ENCODE measurements around the gene SLC10A7.

SLC10A7 gene

GRCh38 chr4:146534178-146534577 lies 12.4 kb upstream of the SLC10A7 start:
- H3K4me3 ChIP-seq (ENCODE audit: insufficient read depth, low read length, poor library complexity, severe bottlenecking), result no peak overlapping the region
- H3F3A ChIP-seq (ENCODE audit: insufficient read depth), result no peaks in the 10 kb centered on the region
- H3K9me3 ChIP-seq (ENCODE audit: insufficient read depth, low read length), result no peaks in the 10 kb centered on the region
- H3K27me3 ChIP-seq (ENCODE audit: low read length), result no peaks in the 10 kb centered on the region
- H2AFZ ChIP-seq (ENCODE audit: low read depth, low read length, severe bottlenecking), result no peak overlapping the region
- no peak overlapping the region for H3K27ac ChIP-seq (ENCODE audit: low read depth, low read length)
- H3K36me3 ChIP-seq (ENCODE audit: low read length), result no peaks in the 10 kb centered on the region
- no peaks in the 10 kb centered on the region for H3K79me2 ChIP-seq (ENCODE audit: insufficient read depth, low read length)
- TF ChIP-seq CTCF (IDR thresholded peaks at IDR 0.05; ENCODE audit: insufficient read depth, low read length, poor library complexity, severe bottlenecking), result no peak
- no peak for TF ChIP-seq EZH2phosphoT487 (conservative IDR thresholded peaks at IDR 0.05; ENCODE audit: low read length)
- no peaks in the 10 kb centered on the region for H3K9me2 ChIP-seq (replicated peaks; ENCODE audit: insufficient read depth, low read length)
- no peaks in the 10 kb centered on the region for H4K20me1 ChIP-seq (ENCODE audit: low read depth, low read length)
- no peak overlapping the region for H3K9ac ChIP-seq (ENCODE audit: low read length)
- H3K4me2 ChIP-seq (ENCODE audit: low read depth, low read length, poor library complexity, severe bottlenecking), result no peak overlapping the region

GRCh38 chr4:146525754-146526153 lies 4.0 kb upstream of the SLC10A7 start:
- Histone ChIP-seq H3K4me2 (ENCODE audit: low read depth, low read length, poor library complexity, severe bottlenecking) (no peak overlapping the region), H3K4me3 (ENCODE audit: insufficient read depth, low read length, poor library complexity, severe bottlenecking) (no peak overlapping the region), H3K9me3 (ENCODE audit: insufficient read depth, low read length) (no peaks in the 10 kb centered on the region), H2AFZ (ENCODE audit: low read depth, low read length, severe bottlenecking) (no peak overlapping the region), H3K9me2 (replicated peaks; ENCODE audit: insufficient read depth, low read length) (no peaks in the 10 kb centered on the region), H3F3A (ENCODE audit: insufficient read depth) (no peaks in the 10 kb centered on the region), H3K79me2 (ENCODE audit: insufficient read depth, low read length) (no peaks in the 10 kb centered on the region; the same call in 1 of the 2 replicates), H3K36me3 (ENCODE audit: low read length) (no peaks in the 10 kb centered on the region), H3K27ac (ENCODE audit: low read depth, low read length) (no peak overlapping the region), H3K9ac (ENCODE audit: low read length) (no peak overlapping the region), H4K20me1 (ENCODE audit: low read depth, low read length) (no peaks in the 10 kb centered on the region), H3K27me3 (ENCODE audit: low read length) (no peaks in the 10 kb centered on the region)
- TF ChIP-seq CTCF (IDR thresholded peaks at IDR 0.05; ENCODE audit: insufficient read depth, low read length, poor library complexity, severe bottlenecking), result no peak
- TF ChIP-seq EZH2phosphoT487 (conservative IDR thresholded peaks at IDR 0.05; ENCODE audit: low read length), result no peak

- TF ChIP-seq EZH2phosphoT487 (conservative IDR thresholded peaks at IDR 0.05; ENCODE audit: low read length) (no peak), CTCF (IDR thresholded peaks at IDR 0.05; ENCODE audit: insufficient read depth, low read length, poor library complexity, severe bottlenecking) (no peak)
- Histone ChIP-seq H3K27ac (ENCODE audit: low read depth, low read length) (no peak overlapping the region), H3K4me3 (ENCODE audit: insufficient read depth, low read length, poor library complexity, severe bottlenecking) (no peak overlapping the region), H3K27me3 (ENCODE audit: low read length) (no peaks in the 10 kb centered on the region), H3K9me2 (replicated peaks; ENCODE audit: insufficient read depth, low read length) (no peaks in the 10 kb centered on the region), H3K9me3 (ENCODE audit: insufficient read depth, low read length) (no peaks in the 10 kb centered on the region), H3K36me3 (ENCODE audit: low read length) (no peaks in the 10 kb centered on the region), H3K79me2 (ENCODE audit: insufficient read depth, low read length) (no peaks in the 10 kb centered on the region; the same call in 1 of the 2 replicates), H3K4me2 (ENCODE audit: low read depth, low read length, poor library complexity, severe bottlenecking) (no peak overlapping the region), H2AFZ (ENCODE audit: low read depth, low read length, severe bottlenecking) (no peak overlapping the region), H3K9ac (ENCODE audit: low read length) (no peak overlapping the region), H3F3A (ENCODE audit: insufficient read depth) (no peaks in the 10 kb centered on the region), H4K20me1 (ENCODE audit: low read depth, low read length) (no peaks in the 10 kb centered on the region)
These were observed 2.9 kb upstream of the SLC10A7 start for GRCh38 chr4:146524663-146525062.

Measured in SU-DHL-6 (cell line).